HG02884 (cell line): ENCODE data around the gene TIAM2.
A peak's percentile ranks its signal among the peaks of the same experiment; 100 is the strongest.
"Not testable (repeated sequence)": the region's sequence is repeated elsewhere in the genome, so short reads cannot be mapped to it uniquely, and the experiment has no call there.

Experiments
- ATAC-seq: cut with Tn5 transposase; IDR thresholded peaks from one replicate; pipeline ENCODE4 v1.9.1; 2021; ENCODE audit warnings: mild to moderate bottlenecking, moderate library complexity; ENCODE audit not compliant: unreplicated experiment

The TIAM2 gene

GRCh38 chr6:155222506-155222905 is 227.4 kb downstream of the TIAM2 start:
- no peak for ATAC-seq

- peak; percentile 95 for ATAC-seq
These were observed 228.7 kb downstream of the TIAM2 start for GRCh38 chr6:155223646-155224451.

GRCh38 chr6:155224618-155225017 is 229.5 kb downstream of the TIAM2 start:
- ATAC-seq: no peak

- no peak for ATAC-seq
These were observed 231.9 kb downstream of the TIAM2 start for GRCh38 chr6:155227046-155227445.

GRCh38 chr6:155228546-155229166 is 233.5 kb downstream of the TIAM2 start:
- no peak for ATAC-seq

- not testable (repeated sequence) for ATAC-seq
These were observed 235.9 kb downstream of the TIAM2 start for GRCh38 chr6:155230975-155231374.

GRCh38 chr6:155232848-155233247 is 237.7 kb downstream of the TIAM2 start:
- ATAC-seq: no peak

GRCh38 chr6:155234167-155234566 is 239.1 kb downstream of the TIAM2 start:
- ATAC-seq: no peak

- no peak for ATAC-seq
These were observed 239.6 kb downstream of the TIAM2 start for GRCh38 chr6:155234687-155235086.

GRCh38 chr6:155235087-155235486 is 240.0 kb downstream of the TIAM2 start:
- ATAC-seq: no peak

- no peak for ATAC-seq
These were observed 242.5 kb downstream of the TIAM2 start for GRCh38 chr6:155237613-155238012.

GRCh38 chr6:155240905-155241600 is 245.9 kb downstream of the TIAM2 start:
- no peak for ATAC-seq

GRCh38 chr6:155241966-155242365 is 246.9 kb downstream of the TIAM2 start:
- ATAC-seq: no peak

- no peak for ATAC-seq
These were observed 249.3 kb downstream of the TIAM2 start for GRCh38 chr6:155244434-155244833.

- no peak for ATAC-seq
These were observed 250.1 kb downstream of the TIAM2 start for GRCh38 chr6:155245193-155245592.

GRCh38 chr6:155245831-155246230 is 250.7 kb downstream of the TIAM2 start:
- ATAC-seq: no peak

- no peak for ATAC-seq
These were observed 251.7 kb downstream of the TIAM2 start for GRCh38 chr6:155246825-155247224.

- no peak for ATAC-seq
These were observed 252.5 kb downstream of the TIAM2 start for GRCh38 chr6:155247618-155248007.

- ATAC-seq: peak; percentile 62
These were observed 253.2 kb downstream of the TIAM2 start for GRCh38 chr6:155248008-155249001.

- no peak for ATAC-seq
These were observed 255.7 kb downstream of the TIAM2 start for GRCh38 chr6:155250701-155251381.
